CD8-positive, alpha-beta memory T cell (primary cell): Measurements from ENCODE around the gene ABLIM2. TPM values are rescaled to one million over a fixed set of nuclear protein-coding genes. Genes with fewer than 3 reads are reported as not detected.

Experiments used
- CTCF ChIA-PET: fragments of 350-600 bp; sonication (Branson Sonifier 250); formaldehyde crosslinking; loops from one replicate; lab custom pipeline; 2021; ENCODE audit warnings: antibody characterized with exemption; lab: Charles Lee
- POLR2A ChIA-PET: fragments of 350-600 bp; sonication (Branson Sonifier 250); formaldehyde crosslinking; loops from one replicate; lab custom pipeline; 2021; ENCODE audit warnings: antibody characterized with exemption; lab: Charles Lee
- DNase-seq, 5 donors: peaks; one replicate each; pipeline versions ENCODE4 v3.0.0 to v3.0.0-alpha.2; 2020 to 2022; ENCODE audit warnings: mixed read lengths in 1 of 5
- H3K27ac ChIP-seq: one replicate; pipeline ENCODE4 v1.7.0; 2013; ENCODE audit warnings: low read depth, mild to moderate bottlenecking, low read length, moderate library complexity
- H3K27me3 ChIP-seq: 2 replicates; pipeline ENCODE4 v1.7.0; 2013; ENCODE audit warnings: low read length, mild to moderate bottlenecking; ENCODE audit not compliant: insufficient read depth, poor library complexity, severe bottlenecking
- H3K36me3 ChIP-seq: 2 replicates; pipeline ENCODE4 v1.7.0; 2013; ENCODE audit warnings: mild to moderate bottlenecking, low read length, moderate library complexity; ENCODE audit not compliant: insufficient read depth
- H3K4me1 ChIP-seq: 2 replicates; pipeline ENCODE4 v1.7.0; 2013; ENCODE audit warnings: mild to moderate bottlenecking, low read length, moderate library complexity; ENCODE audit not compliant: insufficient read depth
- H3K4me3 ChIP-seq: 2 replicates; pipeline ENCODE4 v1.7.0; 2013; ENCODE audit warnings: mild to moderate bottlenecking, low read length
- H3K9me3 ChIP-seq: 2 replicates; pipeline ENCODE4 v1.7.0; 2013; ENCODE audit warnings: mild to moderate bottlenecking, low read length
- H3K27ac Mint-ChIP-seq, 8 donors: one replicate each; pipeline ENCODE4 v1.8.0; 2020 to 2021; ENCODE audit warnings: mixed read lengths in 8 of 8, mild to moderate bottlenecking in 6 of 8, inconsistent platforms in 3 of 8, moderate library complexity in 3 of 8
- H3K27me3 Mint-ChIP-seq, 2 donors: one replicate each; pipeline ENCODE4 v1.8.0; 2020 to 2021; ENCODE audit warnings: mixed read lengths in 2 of 2, mild to moderate bottlenecking in 1 of 2, moderate library complexity in 1 of 2
- H3K36me3 Mint-ChIP-seq, 3 donors: one replicate each; pipeline ENCODE4 v1.8.0; 2020 to 2021; ENCODE audit warnings: mixed read lengths in 3 of 3, inconsistent platforms in 1 of 3, mild to moderate bottlenecking in 1 of 3
- H3K4me1 Mint-ChIP-seq, 3 donors: one replicate each; pipeline ENCODE4 v1.8.0; 2020 to 2021; ENCODE audit warnings: mixed read lengths in 3 of 3, inconsistent platforms in 1 of 3, mild to moderate bottlenecking in 1 of 3
- H3K4me3 Mint-ChIP-seq, 7 donors: one replicate each; pipeline ENCODE4 v1.8.0; 2020 to 2021; ENCODE audit warnings: mixed read lengths in 7 of 7, mild to moderate bottlenecking in 6 of 7, moderate library complexity in 4 of 7, inconsistent platforms in 2 of 7
- H3K9me3 Mint-ChIP-seq, 5 donors: one replicate each; pipeline ENCODE4 v1.8.0; 2020 to 2022; ENCODE audit warnings: mixed read lengths in 5 of 5, mild to moderate bottlenecking in 3 of 5, moderate library complexity in 2 of 5, inconsistent platforms in 1 of 5
- polyA plus RNA-seq: library from polyadenylated mRNA; unstranded; fragments of 300-500 nt; fragmentation: Illumina TruSeq; gene quantifications from one replicate; pipeline ENCODE4 v1.2.3, GENCODE V29; 2021
- total RNA-seq, 2 experiments: library from RNA; stranded (reverse); gene quantifications; one replicate each; pipeline ENCODE4 v1.2.3, GENCODE V29; 2021

Gene ABLIM2
- total and polyA plus RNA-seq, 3 experiments from 2014 or later: 0.72 to 1.2 (median 1.1) TPM

- Mint-ChIP-seq H3K4me3 (no peak overlapping the region), H3K27ac (no peak overlapping the region), H3K9me3 (peaks cover 3 to 11% (median 7%) of the 10 kb centered on the region in 5 donors), H3K36me3 (peaks cover 0 to 19% (median 1%) of the 10 kb centered on the region in 3 donors), H3K27me3 (peaks cover 11% of the 10 kb centered on the region in 2 donors), H3K4me1 (no peaks in the 10 kb centered on the region)
- Histone ChIP-seq H3K9me3 (peaks cover 2% of the 10 kb centered on the region), H3K36me3 (no peaks in the 10 kb centered on the region), H3K27ac (no peak overlapping the region), H3K4me1 (no peaks in the 10 kb centered on the region), H3K4me3 (no peak overlapping the region), H3K27me3 (no peaks in the 10 kb centered on the region)
- DNase-seq: no peak
- CTCF ChIA-PET: no interaction called here
- POLR2A ChIA-PET: no interaction called here
These were observed 89.4 kb downstream of the ABLIM2 start for GRCh38 chr4:8069102-8069752.

- H3K9me3 ChIP-seq: peaks cover 12% of the 10 kb centered on the region
- H3K27ac Mint-ChIP-seq: no peak overlapping the region
- no peak overlapping the region for H3K4me3 ChIP-seq
- H3K36me3 Mint-ChIP-seq: peaks cover 0 to 24% (median 1%) of the 10 kb centered on the region in 3 donors
- no peak overlapping the region for H3K27ac ChIP-seq
- H3K4me3 Mint-ChIP-seq: peak overlapping the region in 1 of 7 donors; percentile 28
- no peaks in the 10 kb centered on the region for H3K4me1 Mint-ChIP-seq
- peaks cover 11 to 21% (median 17%) of the 10 kb centered on the region in 5 donors for H3K9me3 Mint-ChIP-seq
- ChIA-PET CTCF (no interaction called here), POLR2A (no interaction called here)
- DNase-seq: no peak
- H3K36me3 ChIP-seq: no peaks in the 10 kb centered on the region
- H3K4me1 ChIP-seq: no peaks in the 10 kb centered on the region
- peaks cover 11% of the 10 kb centered on the region in 2 donors for H3K27me3 Mint-ChIP-seq
- H3K27me3 ChIP-seq: no peaks in the 10 kb centered on the region
These were observed 90.4 kb downstream of the ABLIM2 start for GRCh38 chr4:8067945-8068896.

GRCh38 chr4:8067274-8067936, 91.2 kb downstream of the ABLIM2 start:
- no peak for DNase-seq
- ChIA-PET POLR2A (no interaction called here), CTCF (no interaction called here)
- H3K27ac Mint-ChIP-seq: no peak overlapping the region
- H3K4me3 ChIP-seq: no peak overlapping the region
- H3K4me1 ChIP-seq: no peaks in the 10 kb centered on the region
- no peaks in the 10 kb centered on the region for H3K36me3 ChIP-seq
- peaks cover 11 to 25% (median 18%) of the 10 kb centered on the region in 5 donors for H3K9me3 Mint-ChIP-seq
- no peak overlapping the region for H3K4me3 Mint-ChIP-seq
- peaks cover 3 to 4% of the 10 kb centered on the region in 2 donors for H3K27me3 Mint-ChIP-seq
- peaks cover 0 to 24% (median 1%) of the 10 kb centered on the region in 3 donors for H3K36me3 Mint-ChIP-seq
- H3K4me1 Mint-ChIP-seq: no peaks in the 10 kb centered on the region
- H3K27me3 ChIP-seq: no peaks in the 10 kb centered on the region
- peaks cover 12% of the 10 kb centered on the region for H3K9me3 ChIP-seq
- no peak overlapping the region for H3K27ac ChIP-seq

GRCh38 chr4:8066336-8066931, 92.2 kb downstream of the ABLIM2 start:
- Mint-ChIP-seq H3K36me3 (peaks cover 0 to 24% (median 1%) of the 10 kb centered on the region in 3 donors), H3K4me3 (peak overlapping the region in 1 of 7 donors; percentile 33), H3K9me3 (peaks cover 11 to 25% (median 18%) of the 10 kb centered on the region in 5 donors), H3K27ac (no peak overlapping the region), H3K27me3 (peaks cover 0 to 2% of the 10 kb centered on the region in 2 donors), H3K4me1 (no peaks in the 10 kb centered on the region)
- Histone ChIP-seq H3K27me3 (no peaks in the 10 kb centered on the region), H3K36me3 (no peaks in the 10 kb centered on the region), H3K4me3 (no peak overlapping the region), H3K27ac (no peak overlapping the region), H3K4me1 (no peaks in the 10 kb centered on the region), H3K9me3 (peaks cover 12% of the 10 kb centered on the region)
- POLR2A ChIA-PET: no interaction called here
- CTCF ChIA-PET: no interaction called here
- no peak for DNase-seq

GRCh38 chr4:8063974-8064563, 94.5 kb downstream of the ABLIM2 start:
- H3K9me3 Mint-ChIP-seq: peaks cover 11 to 25% (median 18%) of the 10 kb centered on the region in 5 donors
- H3K36me3 ChIP-seq: no peaks in the 10 kb centered on the region
- H3K4me3 ChIP-seq: no peak overlapping the region
- no peak overlapping the region for H3K27ac ChIP-seq
- H3K36me3 Mint-ChIP-seq: peaks cover 3 to 32% (median 6%) of the 10 kb centered on the region in 3 donors
- POLR2A ChIA-PET: no interaction called here
- H3K4me1 ChIP-seq: no peaks in the 10 kb centered on the region
- CTCF ChIA-PET: no interaction called here
- no peak overlapping the region for H3K27ac Mint-ChIP-seq
- H3K4me3 Mint-ChIP-seq: no peak overlapping the region
- H3K27me3 ChIP-seq: no peaks in the 10 kb centered on the region
- no peaks in the 10 kb centered on the region for H3K4me1 Mint-ChIP-seq
- H3K9me3 ChIP-seq: peaks cover 12% of the 10 kb centered on the region
- peaks cover 0 to 2% of the 10 kb centered on the region in 2 donors for H3K27me3 Mint-ChIP-seq
- DNase-seq: no peak

GRCh38 chr4:8061573-8061972, 97.0 kb downstream of the ABLIM2 start:
- Mint-ChIP-seq H3K4me3 (no peak overlapping the region), H3K36me3 (peaks cover 3 to 38% (median 6%) of the 10 kb centered on the region in 3 donors), H3K9me3 (peaks cover 11 to 26% (median 18%) of the 10 kb centered on the region in 5 donors), H3K27me3 (peaks cover 0 to 2% of the 10 kb centered on the region in 2 donors), H3K27ac (no peak overlapping the region), H3K4me1 (no peaks in the 10 kb centered on the region)
- no peaks in the 10 kb centered on the region for H3K36me3 ChIP-seq
- peaks cover 12% of the 10 kb centered on the region for H3K9me3 ChIP-seq
- H3K27ac ChIP-seq: no peak overlapping the region
- POLR2A ChIA-PET: no interaction called here
- CTCF ChIA-PET: no interaction called here
- no peaks in the 10 kb centered on the region for H3K27me3 ChIP-seq
- H3K4me3 ChIP-seq: no peak overlapping the region
- no peak for DNase-seq
- no peaks in the 10 kb centered on the region for H3K4me1 ChIP-seq

- no peak for DNase-seq
- Mint-ChIP-seq H3K4me1 (no peaks in the 10 kb centered on the region), H3K27me3 (peaks cover 0 to 2% of the 10 kb centered on the region in 2 donors), H3K36me3 (peaks cover 3 to 35% (median 6%) of the 10 kb centered on the region in 3 donors), H3K9me3 (peaks cover 11 to 26% (median 18%) of the 10 kb centered on the region in 5 donors), H3K27ac (no peak overlapping the region), H3K4me3 (no peak overlapping the region)
- CTCF ChIA-PET: no interaction called here
- POLR2A ChIA-PET: no interaction called here
- Histone ChIP-seq H3K4me3 (no peak overlapping the region), H3K9me3 (peaks cover 12% of the 10 kb centered on the region), H3K27me3 (no peaks in the 10 kb centered on the region), H3K36me3 (no peaks in the 10 kb centered on the region), H3K27ac (no peak overlapping the region), H3K4me1 (no peaks in the 10 kb centered on the region)
These were observed 97.5 kb downstream of the ABLIM2 start for GRCh38 chr4:8061145-8061544.
